ENCODE results near the gene RNF181.
"Not testable (repeated sequence)": the region's sequence is repeated elsewhere in the genome, so short reads cannot be mapped to it uniquely, and the experiment has no call there.

RNF181 gene

GRCh38 chr2:85597241-85597640 is 1.7 kb downstream of the RNF181 start:
- DNase-seq, result no peak

- DNase-seq, result no peak
These were observed 3.2 kb downstream of the RNF181 start for GRCh38 chr2:85598594-85599340.

GRCh38 chr2:85599468-85600234 is 4.1 kb downstream of the RNF181 start:
- no peak for DNase-seq

- DNase-seq, result no peak
These were observed 4.7 kb downstream of the RNF181 start for GRCh38 chr2:85600235-85600575.

GRCh38 chr2:85600951-85601770 is 5.6 kb downstream of the RNF181 start:
- no peak for DNase-seq

GRCh38 chr2:85601771-85602475 is 6.4 kb downstream of the RNF181 start:
- DNase-seq, result peak; percentile 72

- peak; percentile 94 for DNase-seq
These were observed 7.1 kb downstream of the RNF181 start, which contains the start of gene TMEM150A for GRCh38 chr2:85602476-85603234. TMEM150A (minus strand) TSS chr2:85602698; CDS start chr2:85601948, 750 bp downstream.

- DNase-seq, result not testable (repeated sequence)
These were observed 8.5 kb downstream of the RNF181 start for GRCh38 chr2:85604133-85604444.

- no peak for DNase-seq
These were observed 9.2 kb downstream of the RNF181 start for GRCh38 chr2:85604568-85605339.

GRCh38 chr2:85605406-85606115 is 10.0 kb downstream of the RNF181 start:
- DNase-seq, result no peak

GRCh38 chr2:85606116-85606455 is 10.5 kb downstream of the RNF181 start:
- no peak for DNase-seq

- no peak for DNase-seq
These were observed 12.0 kb downstream of the RNF181 start for GRCh38 chr2:85607268-85608215.

GRCh38 chr2:85611217-85611704 is 15.7 kb downstream of the RNF181 start:
- DNase-seq, result no peak

GRCh38 chr2:85611705-85612587 is 16.4 kb downstream of the RNF181 start, which contains the start of gene C2orf68:
C2orf68 (minus strand) TSS chr2:85612066; CDS start chr2:85611984, 82 bp downstream.
- DNase-seq, result peak; percentile 95

GRCh38 chr2:85613717-85614515 is 18.4 kb downstream of the RNF181 start:
- DNase-seq, result no peak

- DNase-seq, result not testable (repeated sequence)
These were observed 19.2 kb downstream of the RNF181 start for GRCh38 chr2:85614757-85615156.

- DNase-seq, result no peak
These were observed 19.8 kb downstream of the RNF181 start for GRCh38 chr2:85615413-85615728.

Data from activated effector memory CD4-positive, alpha-beta T cell treated with anti-CD3 and anti-CD28 coated beads, Interleukin-2, amount 50 U/mL, for 16 hours (primary cell).